Astrocyte of the spinal cord (primary cell): Measurements from ENCODE around the gene PTK6.

Source experiments
- DNase-seq: peaks from one replicate; pipeline ENCODE4 v3.0.0; 2011; ENCODE audit warnings: low read depth, low spot score
- H3K4me3 ChIP-seq: 2 replicates; pipeline ENCODE4 v1.5.1; 2011; ENCODE audit warnings: low read depth, mild to moderate bottlenecking, low read length, moderate library complexity
- in situ Hi-C: cut with HindIII; loops from 2 replicates; pipeline ENCODE4 v1.10.0; 2017; ENCODE audit warnings: low sequenced_read_pairs
- TF ChIP-seq, protein P1 (sequence below): IDR thresholded peaks from 2 replicates; pipeline ENCODE4 v1.5.1; 2012; ENCODE audit warnings: low read depth, mild to moderate bottlenecking, low read length, inconsistent platforms

The PTK6 gene

DNA sequence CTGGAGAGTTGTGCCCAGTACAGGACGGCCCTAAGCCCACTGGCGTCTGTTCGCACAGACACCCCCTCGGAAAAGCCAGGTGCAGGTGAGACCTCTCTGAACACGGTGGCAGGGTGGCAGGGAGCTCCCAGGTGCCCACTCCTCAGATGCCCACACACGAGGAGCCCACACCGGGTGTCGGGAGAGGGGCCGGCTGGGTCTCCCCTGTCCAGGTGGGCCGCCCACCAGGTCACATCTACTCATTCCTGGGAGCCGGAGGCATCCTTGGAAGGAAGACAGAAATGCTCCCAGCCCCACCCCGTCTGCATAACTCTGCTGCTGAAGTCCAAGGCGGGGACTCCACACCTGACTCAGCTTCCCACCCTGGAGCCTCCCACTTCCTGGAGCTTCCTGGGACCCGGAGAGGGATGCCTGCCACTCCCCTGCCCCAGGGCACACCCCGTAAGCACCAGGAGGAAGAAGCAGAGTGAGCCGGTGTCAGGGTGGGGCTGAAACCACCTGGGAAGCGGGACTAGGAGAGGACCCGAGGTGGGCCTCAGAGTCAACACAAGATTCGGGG lies 7.9 kb upstream of the PTK6 start:
- in situ Hi-C loops, result no loop called here
- DNase-seq, result no peak
- H3K4me3 ChIP-seq, result no peak overlapping the region
- TF ChIP-seq, protein P1, sequence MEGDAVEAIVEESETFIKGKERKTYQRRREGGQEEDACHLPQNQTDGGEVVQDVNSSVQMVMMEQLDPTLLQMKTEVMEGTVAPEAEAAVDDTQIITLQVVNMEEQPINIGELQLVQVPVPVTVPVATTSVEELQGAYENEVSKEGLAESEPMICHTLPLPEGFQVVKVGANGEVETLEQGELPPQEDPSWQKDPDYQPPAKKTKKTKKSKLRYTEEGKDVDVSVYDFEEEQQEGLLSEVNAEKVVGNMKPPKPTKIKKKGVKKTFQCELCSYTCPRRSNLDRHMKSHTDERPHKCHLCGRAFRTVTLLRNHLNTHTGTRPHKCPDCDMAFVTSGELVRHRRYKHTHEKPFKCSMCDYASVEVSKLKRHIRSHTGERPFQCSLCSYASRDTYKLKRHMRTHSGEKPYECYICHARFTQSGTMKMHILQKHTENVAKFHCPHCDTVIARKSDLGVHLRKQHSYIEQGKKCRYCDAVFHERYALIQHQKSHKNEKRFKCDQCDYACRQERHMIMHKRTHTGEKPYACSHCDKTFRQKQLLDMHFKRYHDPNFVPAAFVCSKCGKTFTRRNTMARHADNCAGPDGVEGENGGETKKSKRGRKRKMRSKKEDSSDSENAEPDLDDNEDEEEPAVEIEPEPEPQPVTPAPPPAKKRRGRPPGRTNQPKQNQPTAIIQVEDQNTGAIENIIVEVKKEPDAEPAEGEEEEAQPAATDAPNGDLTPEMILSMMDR, result no peak

DNA sequence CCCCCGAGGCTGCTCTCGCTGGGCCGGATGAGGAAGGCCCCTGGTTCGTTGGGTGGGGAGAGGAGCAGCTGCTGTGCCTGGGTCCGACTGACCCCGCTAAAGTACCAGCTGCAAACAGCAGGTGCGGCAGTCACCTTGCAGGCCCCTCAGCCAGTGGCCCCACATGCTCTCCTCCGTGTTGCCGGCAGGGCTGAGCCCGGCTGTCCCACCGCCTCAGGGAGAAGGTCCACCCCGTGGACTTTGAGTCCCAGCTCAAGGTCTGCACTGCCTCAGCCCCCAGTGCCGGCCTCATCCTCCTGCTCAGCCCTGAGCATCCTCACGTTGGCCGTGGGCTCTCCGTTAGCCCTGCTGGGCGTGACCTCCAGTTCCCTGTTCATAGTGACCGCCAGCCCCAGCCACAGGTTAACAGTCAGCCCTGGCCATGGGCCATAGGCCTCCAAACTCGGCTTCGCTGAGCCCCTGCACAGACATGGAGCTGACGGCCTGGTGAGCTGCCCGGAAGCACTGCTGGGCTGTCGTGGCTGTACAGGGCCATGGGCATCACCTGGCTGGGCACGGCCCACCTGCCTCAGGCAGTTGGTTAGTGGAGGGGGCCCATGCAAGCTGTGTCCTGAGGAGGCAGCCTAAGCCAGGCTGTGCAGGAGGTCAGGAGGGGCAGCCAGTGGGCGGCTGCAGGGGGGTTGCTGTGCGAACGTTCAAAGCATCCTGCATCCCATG lies 7.2 kb upstream of the PTK6 start:
- no peak for DNase-seq
- H3K4me3 ChIP-seq, result no peak overlapping the region
- in situ Hi-C loops, result no loop called here
- TF ChIP-seq, protein P1, result no peak

DNA sequence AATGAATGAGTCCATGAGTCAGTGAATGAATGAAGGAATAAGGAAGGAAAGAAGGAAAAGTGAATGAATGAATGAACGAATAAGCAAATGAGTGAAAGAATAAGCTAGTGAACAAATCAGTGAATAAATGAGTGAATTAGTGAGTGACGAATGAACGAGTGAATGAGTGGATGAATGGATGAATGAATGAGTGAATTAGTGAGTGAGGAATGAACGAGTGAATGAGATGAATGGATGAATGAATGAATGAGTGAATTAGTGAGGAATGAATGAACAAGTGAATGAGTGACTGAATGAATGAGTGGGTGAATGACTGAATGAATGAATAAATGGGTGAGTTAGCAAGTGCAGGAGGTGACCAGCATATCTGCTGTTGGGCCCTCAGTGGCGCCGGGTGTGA lies 6.6 kb upstream of the PTK6 start:
- no peak for DNase-seq
- no peak overlapping the region for H3K4me3 ChIP-seq
- TF ChIP-seq, protein P1, result no peak
- in situ Hi-C loops, result no loop called here

DNA sequence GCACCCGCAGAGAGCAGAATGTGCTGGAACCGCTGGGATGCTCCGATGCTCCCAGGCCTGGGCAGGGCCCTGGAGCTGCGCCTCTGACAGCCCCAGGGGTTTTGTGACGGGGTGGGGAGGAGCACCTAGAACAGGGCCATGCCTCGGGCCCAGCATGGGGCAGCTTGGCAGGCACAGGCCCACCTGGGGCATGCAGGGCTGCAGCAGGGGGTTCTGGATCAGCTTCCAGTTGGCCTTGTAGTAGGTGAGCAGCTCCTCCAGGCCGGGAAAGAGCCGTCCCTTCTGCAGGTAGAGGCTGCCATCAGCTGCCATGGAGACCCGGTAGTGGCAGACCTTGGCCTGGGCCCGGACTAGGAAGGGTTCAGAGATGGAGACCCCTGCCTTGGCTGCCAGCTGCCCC lies 6.0 kb upstream of the PTK6 start:
- in situ Hi-C loops, result no loop called here
- TF ChIP-seq, protein P1, result no peak
- no peak overlapping the region for H3K4me3 ChIP-seq
- DNase-seq, result no peak

DNA sequence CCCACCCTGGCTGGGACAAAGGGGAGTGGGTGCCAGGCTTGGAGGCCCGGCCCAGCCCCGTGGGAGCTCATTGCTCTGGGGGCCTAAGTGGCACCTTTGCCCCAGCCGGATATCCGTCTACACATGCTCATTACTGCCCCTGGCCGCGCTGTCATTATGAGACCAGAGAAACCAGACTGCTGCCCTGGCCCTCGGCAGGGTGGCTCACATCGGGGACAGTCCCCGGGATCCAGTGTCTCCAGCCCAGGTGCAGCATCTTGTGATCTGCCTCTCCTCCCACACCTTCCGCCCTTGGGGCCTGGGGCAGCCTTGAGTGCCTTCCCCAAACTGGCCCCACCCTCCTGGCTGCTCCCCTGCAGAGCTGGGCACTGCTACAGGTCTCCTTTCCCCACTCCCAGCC lies 5.5 kb upstream of the PTK6 start:
- no peak for DNase-seq
- TF ChIP-seq, protein P1, result no peak
- in situ Hi-C loops, result no loop called here
- no peak overlapping the region for H3K4me3 ChIP-seq

DNA sequence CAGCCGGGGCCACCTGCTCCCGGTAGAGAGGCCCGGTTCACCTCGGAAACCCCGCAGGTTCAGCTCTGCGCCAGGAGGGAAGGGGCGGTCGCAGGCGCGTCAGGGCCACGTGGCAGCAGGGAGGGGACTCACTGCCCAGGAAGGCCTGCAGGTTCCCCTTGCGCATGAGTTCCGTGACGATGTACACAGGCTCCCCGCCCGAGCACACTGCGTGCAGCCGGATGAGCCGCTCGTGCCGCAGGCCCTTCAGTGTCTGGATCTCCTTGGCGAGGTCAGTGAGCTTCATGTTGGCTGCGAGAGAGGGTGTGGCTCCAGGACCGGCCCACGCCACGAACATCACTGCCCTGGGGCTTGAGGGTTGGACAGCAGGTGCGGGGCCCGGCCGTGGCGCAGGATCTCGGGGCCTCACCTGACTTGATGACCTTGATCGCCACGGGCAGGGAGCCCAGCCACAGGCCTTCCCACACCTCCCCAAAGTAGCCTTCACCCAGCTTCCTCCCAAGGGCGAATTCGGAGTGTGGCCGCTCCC lies 4.9 kb upstream of the PTK6 start:
- in situ Hi-C loops, result no loop called here
- no peak overlapping the region for H3K4me3 ChIP-seq
- TF ChIP-seq, protein P1, result no peak
- DNase-seq, result no peak
